ENCODE data around the gene TNK1. TPM values are rescaled to one million over a fixed set of nuclear protein-coding genes. Genes with fewer than 3 reads are reported as not detected.

The TNK1 gene
- total and polyA plus RNA-seq, 2 experiments from 2014 or later, result 6.1 to 8.9 TPM

DNA sequence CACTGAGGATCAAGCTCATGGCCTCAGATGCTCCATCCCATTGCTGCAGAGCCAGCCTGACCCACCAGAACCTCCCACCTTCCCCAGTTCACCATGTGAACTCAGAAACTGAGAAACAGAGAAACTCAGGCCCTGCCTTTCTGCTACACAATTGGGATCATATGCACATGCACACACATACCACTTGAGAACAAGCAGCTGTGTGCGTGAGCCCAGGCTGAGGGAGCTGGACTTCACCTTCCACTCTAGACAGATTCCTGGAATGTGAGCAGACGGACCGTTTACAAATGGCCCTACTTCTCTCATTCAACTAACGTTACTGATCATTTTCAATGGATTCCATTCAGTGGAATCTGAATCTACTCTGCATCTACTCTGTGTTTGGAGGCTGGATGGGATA lies 42.8 kb downstream of the TNK1 start:
- Histone ChIP-seq H3K9me2 (ENCODE audit: insufficient read depth) (no peaks in the 10 kb centered on the region), H3K36me3 (ENCODE audit: insufficient read depth) (no peaks in the 10 kb centered on the region), H3K27me3 (ENCODE audit: insufficient read depth) (no peaks in the 10 kb centered on the region), H3K4me3 (no peak overlapping the region), H3K4me2 (no peak overlapping the region), H3F3A (replicated peaks; ENCODE audit: low read depth) (no peaks in the 10 kb centered on the region), H3K27ac (ENCODE audit: low read depth) (no peak overlapping the region), H4K20me1 (replicated peaks; ENCODE audit: insufficient read depth) (no peaks in the 10 kb centered on the region; the same call in 1 of the 2 replicates), H3K79me2 (replicated peaks; ENCODE audit: insufficient read depth) (no peaks in the 10 kb centered on the region), H3K4me1 (ENCODE audit: insufficient read depth) (no peaks in the 10 kb centered on the region), H2AFZ (no peak overlapping the region)
- no peak for DNase-seq (ENCODE audit: low spot score)
- H3K4me3 Mint-ChIP-seq, result no peak overlapping the region; the same call in 2 of the 3 replicates
- peaks cover 21% of the 10 kb centered on the region for H3K27me3 Mint-ChIP-seq (ENCODE audit: insufficient read depth, low read depth, poor library complexity)
- TF ChIP-seq, protein P1, sequence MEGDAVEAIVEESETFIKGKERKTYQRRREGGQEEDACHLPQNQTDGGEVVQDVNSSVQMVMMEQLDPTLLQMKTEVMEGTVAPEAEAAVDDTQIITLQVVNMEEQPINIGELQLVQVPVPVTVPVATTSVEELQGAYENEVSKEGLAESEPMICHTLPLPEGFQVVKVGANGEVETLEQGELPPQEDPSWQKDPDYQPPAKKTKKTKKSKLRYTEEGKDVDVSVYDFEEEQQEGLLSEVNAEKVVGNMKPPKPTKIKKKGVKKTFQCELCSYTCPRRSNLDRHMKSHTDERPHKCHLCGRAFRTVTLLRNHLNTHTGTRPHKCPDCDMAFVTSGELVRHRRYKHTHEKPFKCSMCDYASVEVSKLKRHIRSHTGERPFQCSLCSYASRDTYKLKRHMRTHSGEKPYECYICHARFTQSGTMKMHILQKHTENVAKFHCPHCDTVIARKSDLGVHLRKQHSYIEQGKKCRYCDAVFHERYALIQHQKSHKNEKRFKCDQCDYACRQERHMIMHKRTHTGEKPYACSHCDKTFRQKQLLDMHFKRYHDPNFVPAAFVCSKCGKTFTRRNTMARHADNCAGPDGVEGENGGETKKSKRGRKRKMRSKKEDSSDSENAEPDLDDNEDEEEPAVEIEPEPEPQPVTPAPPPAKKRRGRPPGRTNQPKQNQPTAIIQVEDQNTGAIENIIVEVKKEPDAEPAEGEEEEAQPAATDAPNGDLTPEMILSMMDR (conservative IDR thresholded peaks at IDR 0.05; ENCODE audit: low read depth in 2 of 2), result no peak
- TF ChIP-seq JUNB (IDR thresholded peaks at IDR 0.05; ENCODE audit: unreplicated experiment), result no peak
- TF ChIP-seq REST (IDR thresholded peaks at IDR 0.05; ENCODE audit: unreplicated experiment), result no peak
- TF ChIP-seq EZH2phosphoT487 (IDR thresholded peaks at IDR 0.05; ENCODE audit: unreplicated experiment), result no peak
- no peak for TF ChIP-seq EZH2 (IDR thresholded peaks at IDR 0.05; ENCODE audit: low read depth, unreplicated experiment)
- no peak for TF ChIP-seq ZNF114 (CRISPR knock-in tag; IDR thresholded peaks at IDR 0.05)
- TF ChIP-seq CREB1 (CRISPR knock-in tag; IDR thresholded peaks at IDR 0.05; ENCODE audit: low read depth), result no peak
- H3K4me1 Mint-ChIP-seq, result peaks cover 20% of the 10 kb centered on the region
- no peaks in the 10 kb centered on the region for H3K36me3 Mint-ChIP-seq (ENCODE audit: low read depth)
- no peak for ATAC-seq
- H3K9me3 Mint-ChIP-seq, result no peaks in the 10 kb centered on the region
- no peak overlapping the region for H3K27ac Mint-ChIP-seq

- Histone ChIP-seq H3K27me3 (ENCODE audit: insufficient read depth) (no peaks in the 10 kb centered on the region), H3K4me3 (no peak within 1 kb of the TSS), H3K79me2 (replicated peaks; ENCODE audit: insufficient read depth) (no peaks in the 10 kb centered on the region), H3K4me2 (no peak within 1 kb of the TSS), H4K20me1 (replicated peaks; ENCODE audit: insufficient read depth) (no peaks in the 10 kb centered on the region), H3F3A (replicated peaks; ENCODE audit: low read depth) (no peaks in the 10 kb centered on the region), H2AFZ (no peak within 1 kb of the TSS), H3K9me2 (ENCODE audit: insufficient read depth) (no peaks in the 10 kb centered on the region), H3K27ac (ENCODE audit: low read depth) (no peak within 1 kb of the TSS), H3K4me1 (ENCODE audit: insufficient read depth) (no peaks in the 10 kb centered on the region), H3K36me3 (ENCODE audit: insufficient read depth) (no peaks in the 10 kb centered on the region)
- H3K4me1 Mint-ChIP-seq, result peaks cover 7% of the 10 kb centered on the region; the same call in 2 of the 3 replicates
- no peak for DNase-seq (ENCODE audit: low spot score)
- H3K36me3 Mint-ChIP-seq (ENCODE audit: low read depth), result no peaks in the 10 kb centered on the region
- H3K27me3 Mint-ChIP-seq (ENCODE audit: insufficient read depth, low read depth, poor library complexity), result peaks cover 29% of the 10 kb centered on the region
- H3K4me3 Mint-ChIP-seq, result no peak within 1 kb of the TSS; the same call in 2 of the 3 replicates
- no peak within 1 kb of the TSS; the same call in 1 of the 2 replicates for H3K27ac Mint-ChIP-seq
- no peaks in the 10 kb centered on the region; the same call in 2 of the 3 replicates for H3K9me3 Mint-ChIP-seq
- no peak for ATAC-seq
- TF ChIP-seq, protein P1 (conservative IDR thresholded peaks at IDR 0.05; ENCODE audit: low read depth in 2 of 2), result no peak
- no peak for TF ChIP-seq JUNB (IDR thresholded peaks at IDR 0.05; ENCODE audit: unreplicated experiment)
- no peak for TF ChIP-seq STAT1 (IDR thresholded peaks at IDR 0.05; ENCODE audit: unreplicated experiment)
- TF ChIP-seq POLR2AphosphoS5 (IDR thresholded peaks at IDR 0.05; ENCODE audit: low read depth), result no peak
- TF ChIP-seq CREB1 (CRISPR knock-in tag; IDR thresholded peaks at IDR 0.05; ENCODE audit: low read depth), result no peak
- no peak for TF ChIP-seq ETS1 (IDR thresholded peaks at IDR 0.05)
- TF ChIP-seq EZH2phosphoT487 (IDR thresholded peaks at IDR 0.05; ENCODE audit: unreplicated experiment), result no peak
- no peak for TF ChIP-seq ZNF331 (CRISPR knock-in tag; IDR thresholded peaks at IDR 0.05; ENCODE audit: low read depth)
- TF ChIP-seq EZH2 (IDR thresholded peaks at IDR 0.05; ENCODE audit: low read depth, unreplicated experiment), result no peak
- no peak for TF ChIP-seq ZNF114 (CRISPR knock-in tag; IDR thresholded peaks at IDR 0.05)
- TF ChIP-seq NANOG (IDR thresholded peaks at IDR 0.05; ENCODE audit: borderline replicate concordance), result no peak
Measured at GRCh38 chr17:7425316-7425715, 44.4 kb downstream of the TNK1 start, which contains the start of gene SPEM2. TSS of gene SPEM2 (plus strand) at chr17:7425616. CDS start at chr17:7425689, 73 bp downstream.
